Measurements from ENCODE around the gene ACACB.

- TF ChIP-seq CTCF (conservative IDR thresholded peaks at IDR 0.05) (no peak), ZFX (IDR thresholded peaks at IDR 0.05) (no peak)
Measured at GRCh38 chr12:109241936-109242335, 125.5 kb downstream of the ACACB start.
